Gastrocnemius medialis (tissue), 4 donors: ENCODE results near the gene CHMP4A.

Source experiments
- CTCF ChIP-seq, 5 experiments: fragments of 450-650 bp in 3 of 5; fragments of 200-600 bp in 2 of 5; sonication (generic) in 2 of 5; IDR thresholded peaks in 4 of 5; conservative IDR thresholded peaks in 1 of 5; 1 replicate in 4 of 5; 2 replicates in 1 of 5; pipeline ENCODE4 v1.5.1; 2016 to 2019; ENCODE audit warnings: antibody characterized with exemption in 5 of 5, mild to moderate bottlenecking in 3 of 5, moderate library complexity in 3 of 5
- POLR2A ChIP-seq, 2 donors: fragments of 450-650 bp; IDR thresholded peaks; one replicate each; pipeline ENCODE4 v1.6.1; 2017; ENCODE audit warnings: antibody characterized with exemption in 2 of 2, mild to moderate bottlenecking in 2 of 2, moderate library complexity in 2 of 2

DNA sequence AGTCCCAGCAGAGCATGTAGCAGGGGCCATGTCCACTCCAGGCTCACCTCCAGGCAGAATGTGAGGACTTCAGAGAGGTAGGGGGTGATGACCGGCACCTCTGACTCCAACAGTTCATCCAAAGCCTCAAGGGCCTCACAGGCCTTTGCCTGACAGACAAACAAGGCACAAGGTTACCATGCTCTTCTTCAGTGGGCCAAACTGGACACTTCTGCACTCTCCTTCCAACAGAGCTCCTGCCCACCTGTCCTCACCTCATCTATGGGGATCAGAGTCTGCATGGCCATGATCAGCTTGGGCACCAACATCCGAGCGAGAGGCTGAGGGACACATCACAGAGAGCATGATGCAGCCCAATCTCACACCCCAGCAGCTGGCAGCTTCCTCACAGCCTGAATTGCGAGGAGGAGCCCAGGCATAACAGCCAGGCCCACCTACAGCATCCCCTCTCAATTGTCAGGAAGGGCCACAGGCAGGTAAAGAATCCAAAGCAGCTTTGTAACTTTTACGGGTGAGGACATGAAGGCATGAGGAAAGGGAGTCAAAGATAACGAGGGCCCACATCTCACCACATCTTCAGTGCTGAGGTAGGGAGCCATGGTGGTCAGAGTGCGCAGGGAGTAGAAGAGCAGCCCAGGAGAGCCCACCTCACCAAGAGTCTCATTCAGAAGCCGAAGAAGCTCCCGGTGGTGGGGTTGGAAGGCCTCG, 26.3 kb downstream of the CHMP4A start:
- TF ChIP-seq CTCF (IDR thresholded peaks at IDR 0.05 in 4 of 5, conservative IDR thresholded peaks at IDR 0.05 in 1 of 5) = no peak
- TF ChIP-seq POLR2A (IDR thresholded peaks at IDR 0.05) = no peak
